ENCODE results near the gene DEFB125.
"Not testable (repeated sequence)": the region's sequence is repeated elsewhere in the genome, so short reads cannot be mapped to it uniquely, and the experiment has no call there.

DEFB125 gene

GRCh38 chr20:101975-102374 lies 14.5 kb downstream of the DEFB125 start:
- Histone ChIP-seq H3K4me3 (no peak overlapping the region), H3K27ac (no peak overlapping the region)
- no peak for DNase-seq (ENCODE audit: low spot score)
- no peak for TF ChIP-seq CTCF (IDR thresholded peaks at IDR 0.05)

- TF ChIP-seq CTCF (IDR thresholded peaks at IDR 0.05), result no peak
- no peak for DNase-seq (ENCODE audit: low spot score)
Measured at GRCh38 chr20:103456-103855, 16.0 kb downstream of the DEFB125 start.

GRCh38 chr20:112396-112795 lies 24.9 kb downstream of the DEFB125 start:
- DNase-seq (ENCODE audit: low spot score), result no peak
- Histone ChIP-seq H3K4me3 (no peak overlapping the region), H3K27ac (no peak overlapping the region)
- TF ChIP-seq CTCF (IDR thresholded peaks at IDR 0.05), result no peak

More at GRCh38 chr20:103456-103855, 16.0 kb downstream of the DEFB125 start:
- no peak overlapping the region for H3K4me3 ChIP-seq
- H3K27ac ChIP-seq, result no peak overlapping the region

GRCh38 chr20:117518-117917 lies 30.0 kb downstream of the DEFB125 start:
- H3K27ac ChIP-seq, result no peak overlapping the region
- TF ChIP-seq CTCF (IDR thresholded peaks at IDR 0.05), result no peak
- no peak overlapping the region for H3K4me3 ChIP-seq
- DNase-seq (ENCODE audit: low spot score), result no peak

- H3K4me3 ChIP-seq; DNase-seq (ENCODE audit: low spot score); H3K27ac ChIP-seq: not testable (repeated sequence)
Measured at GRCh38 chr20:129786-130323, 42.4 kb downstream of the DEFB125 start.

GRCh38 chr20:137668-138490 lies 50.4 kb downstream of the DEFB125 start:
- no peak for TF ChIP-seq CTCF (IDR thresholded peaks at IDR 0.05)
- DNase-seq (ENCODE audit: low spot score), result no peak
- Histone ChIP-seq H3K4me3 (no peak overlapping the region), H3K27ac (no peak overlapping the region)

GRCh38 chr20:142290-142689 lies 54.8 kb downstream of the DEFB125 start, which contains the start of gene DEFB126:
TSS of gene DEFB126 (plus strand) at chr20:142590. CDS start at chr20:142629, 39 bp downstream.
- TF ChIP-seq CTCF (IDR thresholded peaks at IDR 0.05), result no peak
- no peak within 1 kb of the TSS for H3K27ac ChIP-seq
- DNase-seq (ENCODE audit: low spot score), result no peak
- no peak within 1 kb of the TSS for H3K4me3 ChIP-seq

Measured in coronary artery (tissue), 2 donors.